ENCODE measurements around the gene MAPK13.

MAPK13 gene

DNA sequence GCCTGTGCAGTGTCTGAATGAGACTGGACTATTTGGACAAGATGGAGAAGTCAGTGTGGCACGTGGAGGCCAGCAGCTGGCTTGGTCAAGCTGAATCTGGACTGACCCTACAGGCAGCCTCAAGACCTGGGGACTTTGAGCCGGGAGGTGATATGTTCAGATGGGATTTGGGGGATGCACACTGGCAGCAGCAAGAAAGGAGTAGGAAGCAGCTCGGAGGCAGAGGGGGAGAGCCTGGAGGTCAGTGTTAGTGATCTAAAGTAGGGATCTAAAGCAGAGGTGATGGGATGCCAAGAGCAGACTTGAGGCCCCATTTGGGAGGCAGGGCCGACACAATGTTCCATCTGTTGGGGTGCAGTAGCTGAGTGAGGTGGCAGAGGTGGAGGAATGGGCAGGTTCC is 2.8 kb downstream of the MAPK13 start:
- H3K4me3 ChIP-seq (ENCODE audit: low read depth, low read length): no peak overlapping the region
- ChIA-PET CTCF (interaction anchor here (0.9 to 1.5 kb wide), 5 partner anchors 8 to 228 kb away, joined by 3 to 6 read pairs (median 3); no protein-coding TSS in a partner anchor), POLR2A (no interaction called here)
- H3K4me1 ChIP-seq (ENCODE audit: control insufficient read depth, insufficient read depth, low read length): peaks cover 13% of the 10 kb centered on the region
- peaks cover 0 to 2% of the 10 kb centered on the region in 2 experiments; a peak in 1 of 3 replicates for H3K36me3 ChIP-seq (ENCODE audit: control insufficient read depth in 2 of 2, insufficient read depth in 1 of 2, low read length in 2 of 2)
- TF ChIP-seq ZNF600 (tag by site-specific recombination; IDR thresholded peaks at IDR 0.05) (no peak), ZIC2 (tag by site-specific recombination; IDR thresholded peaks at IDR 0.05) (no peak), ZNF629 (tag by site-specific recombination; IDR thresholded peaks at IDR 0.05) (no peak), ZNF529 (tag by site-specific recombination; IDR thresholded peaks at IDR 0.05; ENCODE audit: insufficient replicate concordance) (no peak), BCL11A (tag by site-specific recombination; IDR thresholded peaks at IDR 0.05; ENCODE audit: low read depth) (no peak)
- no peak overlapping the region for H3K27ac ChIP-seq (ENCODE audit: extremely low read depth, low read depth, low read length)
- H3K9me3 ChIP-seq (ENCODE audit: control insufficient read depth, insufficient read depth, low read depth, low read length): no peaks in the 10 kb centered on the region

DNA sequence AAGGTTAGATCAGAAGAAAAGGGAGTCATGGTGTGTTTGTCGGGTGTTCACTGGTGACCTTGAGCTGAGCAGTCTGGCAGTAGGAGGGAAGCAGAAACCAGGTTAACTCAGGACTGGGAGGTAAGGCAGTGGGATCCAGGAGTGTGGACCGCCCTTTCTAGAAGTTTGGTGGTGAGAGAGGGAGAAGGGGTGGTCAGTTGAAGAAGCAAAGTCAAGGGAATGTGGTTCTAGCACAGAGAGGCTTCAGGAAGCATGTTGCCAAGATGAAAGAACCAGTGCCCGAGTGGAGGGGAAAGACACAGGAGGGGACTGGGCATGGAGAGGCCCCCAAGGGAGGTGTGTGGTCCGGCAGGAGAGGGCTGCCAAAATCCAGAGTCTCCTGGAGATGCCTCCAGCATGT is 3.6 kb downstream of the MAPK13 start:
- Histone ChIP-seq H3K4me3 (ENCODE audit: low read depth, low read length) (no peak overlapping the region), H3K9me3 (ENCODE audit: control insufficient read depth, insufficient read depth, low read depth, low read length) (no peaks in the 10 kb centered on the region), H3K36me3 (ENCODE audit: control insufficient read depth in 2 of 2, insufficient read depth in 1 of 2, low read length in 2 of 2) (peaks cover 0 to 8% of the 10 kb centered on the region in 2 experiments; a peak in 1 of 3 replicates), H3K27ac (ENCODE audit: extremely low read depth, low read depth, low read length) (no peak overlapping the region), H3K4me1 (ENCODE audit: control insufficient read depth, insufficient read depth, low read length) (peaks cover 13% of the 10 kb centered on the region)
- TF ChIP-seq ZNF654 (tag by site-specific recombination; IDR thresholded peaks at IDR 0.05; ENCODE audit: low read depth) (no peak), ZNF596 (tag by site-specific recombination; IDR thresholded peaks at IDR 0.05) (no peak), ZBTB7A (tag by site-specific recombination; IDR thresholded peaks at IDR 0.05; ENCODE audit: low read depth) (no peak), ZNF623 (tag by site-specific recombination; IDR thresholded peaks at IDR 0.05) (no peak), PRDM1 (tag by site-specific recombination; IDR thresholded peaks at IDR 0.05) (no peak), KLF8 (tag by site-specific recombination; IDR thresholded peaks at IDR 0.05) (no peak)
- TF ChIP-seq, protein P1, sequence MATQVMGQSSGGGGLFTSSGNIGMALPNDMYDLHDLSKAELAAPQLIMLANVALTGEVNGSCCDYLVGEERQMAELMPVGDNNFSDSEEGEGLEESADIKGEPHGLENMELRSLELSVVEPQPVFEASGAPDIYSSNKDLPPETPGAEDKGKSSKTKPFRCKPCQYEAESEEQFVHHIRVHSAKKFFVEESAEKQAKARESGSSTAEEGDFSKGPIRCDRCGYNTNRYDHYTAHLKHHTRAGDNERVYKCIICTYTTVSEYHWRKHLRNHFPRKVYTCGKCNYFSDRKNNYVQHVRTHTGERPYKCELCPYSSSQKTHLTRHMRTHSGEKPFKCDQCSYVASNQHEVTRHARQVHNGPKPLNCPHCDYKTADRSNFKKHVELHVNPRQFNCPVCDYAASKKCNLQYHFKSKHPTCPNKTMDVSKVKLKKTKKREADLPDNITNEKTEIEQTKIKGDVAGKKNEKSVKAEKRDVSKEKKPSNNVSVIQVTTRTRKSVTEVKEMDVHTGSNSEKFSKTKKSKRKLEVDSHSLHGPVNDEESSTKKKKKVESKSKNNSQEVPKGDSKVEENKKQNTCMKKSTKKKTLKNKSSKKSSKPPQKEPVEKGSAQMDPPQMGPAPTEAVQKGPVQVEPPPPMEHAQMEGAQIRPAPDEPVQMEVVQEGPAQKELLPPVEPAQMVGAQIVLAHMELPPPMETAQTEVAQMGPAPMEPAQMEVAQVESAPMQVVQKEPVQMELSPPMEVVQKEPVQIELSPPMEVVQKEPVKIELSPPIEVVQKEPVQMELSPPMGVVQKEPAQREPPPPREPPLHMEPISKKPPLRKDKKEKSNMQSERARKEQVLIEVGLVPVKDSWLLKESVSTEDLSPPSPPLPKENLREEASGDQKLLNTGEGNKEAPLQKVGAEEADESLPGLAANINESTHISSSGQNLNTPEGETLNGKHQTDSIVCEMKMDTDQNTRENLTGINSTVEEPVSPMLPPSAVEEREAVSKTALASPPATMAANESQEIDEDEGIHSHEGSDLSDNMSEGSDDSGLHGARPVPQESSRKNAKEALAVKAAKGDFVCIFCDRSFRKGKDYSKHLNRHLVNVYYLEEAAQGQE (tag by site-specific recombination; IDR thresholded peaks at IDR 0.05): no peak
- TF ChIP-seq, protein P2, sequence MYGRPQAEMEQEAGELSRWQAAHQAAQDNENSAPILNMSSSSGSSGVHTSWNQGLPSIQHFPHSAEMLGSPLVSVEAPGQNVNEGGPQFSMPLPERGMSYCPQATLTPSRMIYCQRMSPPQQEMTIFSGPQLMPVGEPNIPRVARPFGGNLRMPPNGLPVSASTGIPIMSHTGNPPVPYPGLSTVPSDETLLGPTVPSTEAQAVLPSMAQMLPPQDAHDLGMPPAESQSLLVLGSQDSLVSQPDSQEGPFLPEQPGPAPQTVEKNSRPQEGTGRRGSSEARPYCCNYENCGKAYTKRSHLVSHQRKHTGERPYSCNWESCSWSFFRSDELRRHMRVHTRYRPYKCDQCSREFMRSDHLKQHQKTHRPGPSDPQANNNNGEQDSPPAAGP (tag by site-specific recombination; IDR thresholded peaks at IDR 0.05): no peak
- ChIA-PET POLR2A (no interaction called here), CTCF (interaction anchor here (0.7 to 1.3 kb wide), 4 partner anchors 10 to 227 kb away, joined by 3 to 4 read pairs (median 4); no protein-coding TSS in a partner anchor)

GRCh38 chr6:36135053-36135731 is 4.9 kb downstream of the MAPK13 start:
- POLR2A ChIA-PET: no interaction called here
- H3K36me3 ChIP-seq (ENCODE audit: control insufficient read depth in 2 of 2, insufficient read depth in 1 of 2, low read length in 2 of 2): peaks cover 0 to 11% of the 10 kb centered on the region in 2 experiments; a peak in 1 of 3 replicates
- CTCF ChIA-PET: no interaction called here
- no peak for TF ChIP-seq ZNF792 (tag by site-specific recombination; IDR thresholded peaks at IDR 0.05)
- no peak for TF ChIP-seq ZNF433 (tag by site-specific recombination; IDR thresholded peaks at IDR 0.05; ENCODE audit: low read depth)
- TF ChIP-seq HOXC10 (CRISPR knock-in tag; IDR thresholded peaks at IDR 0.05): no peak
- TF ChIP-seq, protein P3, sequence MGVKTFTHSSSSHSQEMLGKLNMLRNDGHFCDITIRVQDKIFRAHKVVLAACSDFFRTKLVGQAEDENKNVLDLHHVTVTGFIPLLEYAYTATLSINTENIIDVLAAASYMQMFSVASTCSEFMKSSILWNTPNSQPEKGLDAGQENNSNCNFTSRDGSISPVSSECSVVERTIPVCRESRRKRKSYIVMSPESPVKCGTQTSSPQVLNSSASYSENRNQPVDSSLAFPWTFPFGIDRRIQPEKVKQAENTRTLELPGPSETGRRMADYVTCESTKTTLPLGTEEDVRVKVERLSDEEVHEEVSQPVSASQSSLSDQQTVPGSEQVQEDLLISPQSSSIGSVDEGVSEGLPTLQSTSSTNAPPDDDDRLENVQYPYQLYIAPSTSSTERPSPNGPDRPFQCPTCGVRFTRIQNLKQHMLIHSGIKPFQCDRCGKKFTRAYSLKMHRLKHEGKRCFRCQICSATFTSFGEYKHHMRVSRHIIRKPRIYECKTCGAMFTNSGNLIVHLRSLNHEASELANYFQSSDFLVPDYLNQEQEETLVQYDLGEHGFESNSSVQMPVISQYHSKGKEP (tag by site-specific recombination; IDR thresholded peaks at IDR 0.05): no peak
- TF ChIP-seq TCF7L2 (IDR thresholded peaks at IDR 0.05; ENCODE audit: borderline replicate concordance, low read depth, low read length): no peak
- no peak for TF ChIP-seq ZNF366 (tag by site-specific recombination; conservative IDR thresholded peaks at IDR 0.05)
- no peak for TF ChIP-seq ZNF114 (tag by site-specific recombination; IDR thresholded peaks at IDR 0.05)
- TF ChIP-seq ZNF112 (tag by site-specific recombination; IDR thresholded peaks at IDR 0.05): no peak
- no peak for TF ChIP-seq ZNF239 (tag by site-specific recombination; IDR thresholded peaks at IDR 0.05)
- TF ChIP-seq, protein P4, sequence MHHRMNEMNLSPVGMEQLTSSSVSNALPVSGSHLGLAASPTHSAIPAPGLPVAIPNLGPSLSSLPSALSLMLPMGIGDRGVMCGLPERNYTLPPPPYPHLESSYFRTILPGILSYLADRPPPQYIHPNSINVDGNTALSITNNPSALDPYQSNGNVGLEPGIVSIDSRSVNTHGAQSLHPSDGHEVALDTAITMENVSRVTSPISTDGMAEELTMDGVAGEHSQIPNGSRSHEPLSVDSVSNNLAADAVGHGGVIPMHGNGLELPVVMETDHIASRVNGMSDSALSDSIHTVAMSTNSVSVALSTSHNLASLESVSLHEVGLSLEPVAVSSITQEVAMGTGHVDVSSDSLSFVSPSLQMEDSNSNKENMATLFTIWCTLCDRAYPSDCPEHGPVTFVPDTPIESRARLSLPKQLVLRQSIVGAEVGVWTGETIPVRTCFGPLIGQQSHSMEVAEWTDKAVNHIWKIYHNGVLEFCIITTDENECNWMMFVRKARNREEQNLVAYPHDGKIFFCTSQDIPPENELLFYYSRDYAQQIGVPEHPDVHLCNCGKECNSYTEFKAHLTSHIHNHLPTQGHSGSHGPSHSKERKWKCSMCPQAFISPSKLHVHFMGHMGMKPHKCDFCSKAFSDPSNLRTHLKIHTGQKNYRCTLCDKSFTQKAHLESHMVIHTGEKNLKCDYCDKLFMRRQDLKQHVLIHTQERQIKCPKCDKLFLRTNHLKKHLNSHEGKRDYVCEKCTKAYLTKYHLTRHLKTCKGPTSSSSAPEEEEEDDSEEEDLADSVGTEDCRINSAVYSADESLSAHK (tag by site-specific recombination; IDR thresholded peaks at IDR 0.05): no peak

More at GRCh38 chr6:36135053-36135731, 4.9 kb downstream of the MAPK13 start:
- Histone ChIP-seq H3K27ac (ENCODE audit: extremely low read depth, low read depth, low read length) (no peak overlapping the region), H3K9me3 (ENCODE audit: control insufficient read depth, insufficient read depth, low read depth, low read length) (no peaks in the 10 kb centered on the region), H3K4me3 (ENCODE audit: low read depth, low read length) (no peak overlapping the region), H3K4me1 (ENCODE audit: control insufficient read depth, insufficient read depth, low read length) (peaks cover 13% of the 10 kb centered on the region)

Measured in HEK293 (cell line).